Gastrocnemius medialis (tissue), 4 donors: ENCODE data around the gene KDM8.

Experiments
- CTCF ChIP-seq, 5 experiments: fragments of 450-650 bp in 3 of 5; fragments of 200-600 bp in 2 of 5; sonication (generic) in 2 of 5; IDR thresholded peaks in 4 of 5; conservative IDR thresholded peaks in 1 of 5; 1 replicate in 4 of 5; 2 replicates in 1 of 5; pipeline ENCODE4 v1.5.1; 2016 to 2019; ENCODE audit warnings: antibody characterized with exemption in 5 of 5, mild to moderate bottlenecking in 3 of 5, moderate library complexity in 3 of 5
- POLR2A ChIP-seq, 2 donors: fragments of 450-650 bp; IDR thresholded peaks; one replicate each; pipeline ENCODE4 v1.6.1; 2017; ENCODE audit warnings: antibody characterized with exemption in 2 of 2, mild to moderate bottlenecking in 2 of 2, moderate library complexity in 2 of 2

DNA sequence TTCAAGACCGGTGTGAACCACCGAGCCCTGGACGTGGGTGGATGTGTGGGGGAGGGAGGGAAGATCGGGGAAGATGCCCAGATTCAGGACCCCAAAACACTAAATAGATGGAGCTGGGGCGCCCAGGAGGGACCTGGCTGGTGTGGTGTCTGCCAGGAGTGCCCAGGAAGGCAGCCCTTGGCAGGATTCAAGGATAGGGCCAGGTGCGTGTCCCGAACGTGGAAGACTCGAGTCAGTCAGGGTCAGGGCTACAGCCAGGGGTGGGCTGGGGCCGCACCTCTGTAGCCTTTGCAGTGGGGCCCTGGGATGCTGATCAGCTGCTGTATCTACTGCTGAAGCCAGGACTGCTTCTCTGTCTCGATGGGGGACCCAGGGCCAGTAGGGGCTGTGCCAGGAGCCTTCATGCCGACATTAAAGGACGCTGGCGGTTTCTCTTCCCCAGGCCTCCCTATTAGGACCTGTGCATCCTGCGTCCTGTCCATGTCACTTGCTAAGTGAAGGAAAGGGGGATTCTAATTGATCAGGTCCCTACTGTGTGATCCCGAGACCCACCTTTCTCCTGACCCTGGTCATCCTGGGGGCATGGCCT lies 13.1 kb downstream of the KDM8 start:
- TF ChIP-seq CTCF (IDR thresholded peaks at IDR 0.05 in 4 of 5, conservative IDR thresholded peaks at IDR 0.05 in 1 of 5): no peak
- TF ChIP-seq POLR2A (IDR thresholded peaks at IDR 0.05): no peak
